Measurements from ENCODE around the gene FOXN1. TPM values are rescaled to one million over a fixed set of nuclear protein-coding genes. Genes with fewer than 3 reads are reported as not detected.
A peak's percentile ranks its signal among the peaks of the same experiment; 100 is the strongest.

Gene FOXN1
- total and polyA plus RNA-seq, 2 of the 13 experiments (the other 11 are each of a cell fraction or from before 2014, with no cell fraction given): 0.01 TPM; not detected in 1

GRCh38 chr17:28529013-28529400 lies 22.9 kb downstream of the FOXN1 start:
- no peak overlapping the region for H3K4me3 ChIP-seq (replicated peaks in 1 of 3; ENCODE audit: insufficient read depth in 1 of 3, low read depth in 2 of 3, low read length in 3 of 3)
- in situ Hi-C loops (cut with HindIII; ENCODE audit: extremely low pct_ligation_motif_present, low pct_unique_long_range_greater_than_20kb) (no loop called here), intact Hi-C loops (cut with micrococcal nuclease; ENCODE audit: unreplicated experiment) (loop anchor here (5.0 kb wide), 1 partner anchor 738 kb away; no protein-coding TSS in a partner anchor)
- ChIA-PET POLR2A (no interaction called here), CTCF (ENCODE audit: low intra/inter-chr PET ratio, low total read pairs) (no interaction called here)
- ATAC-seq: no peak
- no peak overlapping the region for H3K9ac ChIP-seq (ENCODE audit: insufficient read depth, low read depth, low read length)
- H3K4me2 ChIP-seq (ENCODE audit: low read depth, low read length): no peak overlapping the region
- peaks cover 35% of the 10 kb centered on the region for H3K4me1 ChIP-seq (ENCODE audit: insufficient read depth, low read length)
- H3K9me3 ChIP-seq (ENCODE audit: low read length): no peaks in the 10 kb centered on the region
- WGBS (ENCODE audit: low lambda C conversion rate): 60% methylated on average over 1 of the region's 3 CpGs
- no peaks in the 10 kb centered on the region for H3K79me2 ChIP-seq (ENCODE audit: insufficient read depth, low read length)
- no peak for DNase-seq (ENCODE audit: low spot score)
- no peak for TF ChIP-seq ZNF879 (CRISPR knock-in tag; IDR thresholded peaks at IDR 0.05)
- H3K27me3 ChIP-seq (ENCODE audit: control insufficient read depth in 1 of 2, insufficient read depth in 2 of 2, low read length in 2 of 2): peaks cover 9 to 41% of the 10 kb centered on the region in 2 experiments; a peak in 4 of 5 replicates
- H2AFZ ChIP-seq (ENCODE audit: low read length): no peak overlapping the region
- no peaks in the 10 kb centered on the region for H3K36me3 ChIP-seq (replicated peaks in 1 of 2; ENCODE audit: control insufficient read depth in 1 of 2, insufficient read depth in 2 of 2, low read length in 2 of 2)
- H4K20me1 ChIP-seq (ENCODE audit: insufficient read depth, low read length): no peaks in the 10 kb centered on the region
- no TSS peak for BruUV-seq (replicated peaks)
- FAIRE-seq: no peak
- H3K27ac ChIP-seq (ENCODE audit: extremely low read length, insufficient read depth, low read length): no peak overlapping the region

GRCh38 chr17:28530250-28530649 lies 24.1 kb downstream of the FOXN1 start:
- Histone ChIP-seq H3K4me2 (ENCODE audit: low read depth, low read length) (no peak overlapping the region), H3K4me1 (ENCODE audit: insufficient read depth, low read length) (peaks cover 23% of the 10 kb centered on the region), H2AFZ (ENCODE audit: low read length) (no peak overlapping the region), H3K36me3 (replicated peaks in 1 of 2; ENCODE audit: control insufficient read depth in 1 of 2, insufficient read depth in 2 of 2, low read length in 2 of 2) (no peaks in the 10 kb centered on the region), H4K20me1 (ENCODE audit: insufficient read depth, low read length) (no peaks in the 10 kb centered on the region), H3K4me3 (replicated peaks in 1 of 3; ENCODE audit: insufficient read depth in 1 of 3, low read depth in 2 of 3, low read length in 3 of 3) (no peak overlapping the region), H3K79me2 (ENCODE audit: insufficient read depth, low read length) (no peaks in the 10 kb centered on the region), H3K9ac (ENCODE audit: insufficient read depth, low read depth, low read length) (no peak overlapping the region), H3K27me3 (ENCODE audit: control insufficient read depth in 1 of 2, insufficient read depth in 2 of 2, low read length in 2 of 2) (peaks cover 9 to 38% of the 10 kb centered on the region in 2 experiments; a peak in 4 of 5 replicates), H3K9me3 (ENCODE audit: low read length) (no peaks in the 10 kb centered on the region), H3K27ac (ENCODE audit: extremely low read length, insufficient read depth, low read length) (no peak overlapping the region)
- peak; percentile 29; the same call in 1 of the 2 replicates for TF ChIP-seq ZNF768 (CRISPR knock-in tag; IDR thresholded peaks at IDR 0.05)
- TF ChIP-seq MNT (IDR thresholded peaks at IDR 0.05): no peak
- DNase-seq (ENCODE audit: low spot score): no peak
- intact Hi-C loops (cut with micrococcal nuclease; ENCODE audit: unreplicated experiment): no loop called here
- FAIRE-seq: no peak
- no peak for ATAC-seq
- BruUV-seq (replicated peaks): no TSS peak
- CTCF ChIA-PET (ENCODE audit: low intra/inter-chr PET ratio, low total read pairs): no interaction called here
- in situ Hi-C loops (cut with HindIII; ENCODE audit: extremely low pct_ligation_motif_present, low pct_unique_long_range_greater_than_20kb): loop anchor here (5.0 kb wide), 1 partner anchor 33 kb away; no protein-coding TSS in a partner anchor
- POLR2A ChIA-PET: no interaction called here
- WGBS (ENCODE audit: low lambda C conversion rate): 31% methylated on average over 4 of the region's 4 CpGs

Data from HepG2 (cell line).